Breast epithelium (tissue), 3 donors: ENCODE measurements around the gene UGT1A10.

Experiments
- CTCF ChIP-seq, 3 donors: fragments of 450-650 bp; IDR thresholded peaks; one replicate each; pipeline ENCODE4 v1.5.1; 2016 to 2017; ENCODE audit warnings: antibody characterized with exemption in 3 of 3, mild to moderate bottlenecking in 3 of 3, moderate library complexity in 3 of 3
- POLR2A ChIP-seq: fragments of 450-650 bp; IDR thresholded peaks from one replicate; pipeline ENCODE4 v1.6.1; 2016; ENCODE audit warnings: antibody characterized with exemption, mild to moderate bottlenecking, moderate library complexity

DNA sequence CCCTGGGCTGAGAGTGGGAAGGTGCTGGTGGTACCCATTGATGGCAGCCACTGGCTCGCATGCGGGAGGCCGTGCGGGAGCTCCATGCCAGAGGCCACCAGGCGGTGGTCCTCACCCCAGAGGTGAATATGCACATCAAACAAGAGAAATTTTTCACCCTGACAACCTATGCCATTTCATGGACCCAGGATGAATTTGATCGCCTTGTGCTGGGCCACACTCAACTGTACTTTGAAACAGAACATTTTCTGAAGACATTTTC, 111.0 kb downstream of the UGT1A10 start:
- no peak for TF ChIP-seq POLR2A
- no peak for TF ChIP-seq CTCF (IDR thresholded peaks at IDR 0.05)
